ENCODE results near the gene CHTF18.
"Not testable (repeated sequence)": the region's sequence is repeated elsewhere in the genome, so short reads cannot be mapped to it uniquely, and the experiment has no call there.

CHTF18 gene
- 2.9 to 20.6 (median 11.4) reads per million in 18 experiments for total RNA-seq

GRCh38 chr16:788399-789126, at the start of gene CHTF18:
TSS of gene CHTF18 (plus strand) at chr16:788620. CDS start at chr16:788685, 65 bp downstream.
- DNase-seq, result peak; percentile 94 to 96

GRCh38 chr16:739560-740458, 48.6 kb upstream of the CHTF18 start:
- DNase-seq, result no peak

GRCh38 chr16:740459-740763, 48.0 kb upstream of the CHTF18 start:
- peak in 1 of 2 donors; percentile 34 for DNase-seq

GRCh38 chr16:740764-741505, 47.5 kb upstream of the CHTF18 start, which contains the start of gene CIAO3:
TSS of gene CIAO3 (minus strand) at chr16:740997. CDS start at chr16:740985, 12 bp downstream.
- DNase-seq, result peak; percentile 89 to 93

- DNase-seq, result no peak
These were observed 46.3 kb upstream of the CHTF18 start for GRCh38 chr16:741986-742629.

- not testable (repeated sequence) for DNase-seq
These were observed 45.5 kb upstream of the CHTF18 start for GRCh38 chr16:742894-743293.

- DNase-seq, result no peak
These were observed 44.5 kb upstream of the CHTF18 start for GRCh38 chr16:743794-744500.

GRCh38 chr16:745739-746138, 42.7 kb upstream of the CHTF18 start:
- no peak for DNase-seq

- DNase-seq, result no peak
These were observed 41.8 kb upstream of the CHTF18 start for GRCh38 chr16:746637-747036.

GRCh38 chr16:747978-748746, 40.3 kb upstream of the CHTF18 start:
- DNase-seq, result no peak

GRCh38 chr16:749010-749409, 39.4 kb upstream of the CHTF18 start:
- DNase-seq, result no peak

- no peak for DNase-seq
These were observed 37.9 kb upstream of the CHTF18 start for GRCh38 chr16:750485-750884.

- no peak for DNase-seq
These were observed 37.0 kb upstream of the CHTF18 start for GRCh38 chr16:751152-752006.

- DNase-seq, result no peak
These were observed 36.5 kb upstream of the CHTF18 start for GRCh38 chr16:752007-752312.

GRCh38 chr16:754121-754607, 34.3 kb upstream of the CHTF18 start:
- DNase-seq, result not testable (repeated sequence)

- DNase-seq, result peak; percentile 64 to 66
These were observed 33.8 kb upstream of the CHTF18 start for GRCh38 chr16:754656-755055.

- peak; percentile 12 to 43 for DNase-seq
These were observed 32.0 kb upstream of the CHTF18 start for GRCh38 chr16:756428-756827.

- DNase-seq, result no peak
These were observed 29.1 kb upstream of the CHTF18 start for GRCh38 chr16:759110-759910.

- no peak for DNase-seq
These were observed 28.4 kb upstream of the CHTF18 start for GRCh38 chr16:760065-760464.

Measured in inflammatory macrophage (primary cell).